Thyroid gland (tissue), 4 donors: Measurements from ENCODE around the gene MYLK.

Experiments
- CTCF ChIP-seq, 6 experiments: fragments of 200-600 bp in 3 of 6; fragments of 450-650 bp in 3 of 6; sonication (generic) in 3 of 6; IDR thresholded peaks; one replicate each; pipeline ENCODE4 v1.5.1; 2016 to 2019; ENCODE audit warnings: antibody characterized with exemption in 6 of 6, mild to moderate bottlenecking in 2 of 6, inconsistent platforms in 1 of 6, moderate library complexity in 1 of 6
- POLR2A ChIP-seq, 2 donors: fragments of 450-650 bp; IDR thresholded peaks; one replicate each; pipeline ENCODE4 v1.6.1; 2017; ENCODE audit warnings: antibody characterized with exemption in 2 of 2, mild to moderate bottlenecking in 2 of 2, moderate library complexity in 1 of 2

GRCh38 chr3:123682781-123683504, 201.2 kb downstream of the MYLK start:
- TF ChIP-seq CTCF (IDR thresholded peaks at IDR 0.05) (no peak), POLR2A (IDR thresholded peaks at IDR 0.05) (no peak)
